GM18505 (cell line): Measurements from ENCODE around the gene RIN2.
"Not testable (repeated sequence)": the region's sequence is repeated elsewhere in the genome, so short reads cannot be mapped to it uniquely, and the experiment has no call there.

Experiments used
- ATAC-seq: cut with Tn5 transposase; IDR thresholded peaks from one replicate; pipeline ENCODE4 v1.9.1; 2021; ENCODE audit not compliant: unreplicated experiment
- POLR2A ChIP-seq: IDR thresholded peaks from 4 replicates; pipeline ENCODE4 v1.6.1; 2011; ENCODE audit warnings: borderline replicate concordance; ENCODE audit not compliant: insufficient read depth, insufficient read length; ENCODE audit errors: extremely low read depth

RIN2 gene

GRCh38 chr20:19793716-19794115 lies 35.7 kb downstream of the RIN2 start:
- TF ChIP-seq POLR2A, result no peak
- ATAC-seq, result no peak

- no peak for TF ChIP-seq POLR2A
Observed at GRCh38 chr20:19794941-19795340, 36.9 kb downstream of the RIN2 start.

GRCh38 chr20:19799325-19799724 lies 41.3 kb downstream of the RIN2 start:
- no peak for TF ChIP-seq POLR2A
- ATAC-seq, result no peak

More at GRCh38 chr20:19794941-19795340, 36.9 kb downstream of the RIN2 start:
- ATAC-seq, result no peak

GRCh38 chr20:19802099-19802491 lies 44.0 kb downstream of the RIN2 start:
- no peak for ATAC-seq
- TF ChIP-seq POLR2A, result no peak

GRCh38 chr20:19802492-19803158 lies 44.6 kb downstream of the RIN2 start:
- no peak for TF ChIP-seq POLR2A
- ATAC-seq, result no peak

GRCh38 chr20:19806276-19806675 lies 48.2 kb downstream of the RIN2 start:
- ATAC-seq, result not testable (repeated sequence)

- TF ChIP-seq POLR2A, result no peak
- no peak for ATAC-seq
Observed at GRCh38 chr20:19806806-19807190, 48.7 kb downstream of the RIN2 start.

GRCh38 chr20:19807191-19807945 lies 49.3 kb downstream of the RIN2 start:
- no peak for ATAC-seq
- no peak for TF ChIP-seq POLR2A
